GM19023 (cell line): ENCODE results near the gene CAMK1D.
"Not testable (repeated sequence)": the region's sequence is repeated elsewhere in the genome, so short reads cannot be mapped to it uniquely, and the experiment has no call there.

Source experiments
- ATAC-seq: cut with Tn5 transposase; IDR thresholded peaks from one replicate; pipeline ENCODE4 v1.9.1; 2021; ENCODE audit warnings: mild to moderate bottlenecking, moderate library complexity; ENCODE audit not compliant: unreplicated experiment

Gene CAMK1D

DNA sequence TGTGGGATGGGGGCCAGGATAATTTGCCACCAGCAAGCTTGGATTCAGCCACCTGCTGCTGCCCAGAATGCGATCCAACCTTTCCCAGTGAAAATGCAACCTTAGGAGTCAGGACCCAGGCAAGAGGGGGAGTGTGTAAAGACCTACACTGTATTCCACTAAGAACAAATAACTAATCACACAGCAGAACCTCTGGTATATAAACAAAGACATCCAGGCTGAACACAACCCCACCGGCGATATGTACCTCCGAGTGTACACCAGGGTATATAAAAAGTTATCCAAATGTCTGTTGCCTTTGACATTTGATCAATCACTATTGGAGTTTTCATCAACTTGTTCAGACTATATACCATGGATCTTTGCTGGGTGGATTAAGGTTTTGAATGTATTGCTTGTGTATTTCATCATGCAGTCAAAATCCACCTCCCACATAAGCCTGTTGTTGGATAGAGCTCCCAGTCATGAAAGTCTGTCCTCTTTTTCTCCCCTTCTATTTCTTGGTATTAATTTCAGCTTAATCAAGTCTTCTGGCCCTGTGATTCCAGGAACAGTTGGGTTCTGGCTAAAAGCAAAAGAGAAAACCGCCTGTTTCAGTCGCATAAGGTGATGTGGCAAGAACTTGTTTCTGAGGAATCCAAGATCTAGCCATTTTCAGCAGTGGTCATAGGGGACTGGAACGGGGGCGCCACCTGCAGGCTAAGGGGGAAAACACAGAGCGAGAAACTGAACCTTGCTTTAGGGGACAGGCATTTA is 361.4 kb downstream of the CAMK1D start:
- peak; percentile 73 for ATAC-seq

DNA sequence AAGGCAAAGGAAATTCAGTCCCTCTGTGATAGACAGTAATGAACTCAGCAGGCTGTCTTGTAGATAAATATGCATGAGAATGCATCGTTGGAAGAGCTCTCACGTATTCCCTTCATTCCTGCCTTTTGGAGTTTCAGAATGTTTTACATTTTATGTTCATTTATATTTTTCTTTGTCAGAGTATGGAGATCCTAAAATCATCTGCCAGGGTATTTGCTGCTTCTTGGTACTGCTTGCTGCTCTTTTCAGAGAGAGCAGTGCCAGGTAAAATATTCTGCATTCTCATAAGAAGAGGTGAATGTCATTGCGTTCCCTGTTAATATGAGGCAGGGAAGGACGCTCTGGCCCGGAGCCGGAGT is 362.0 kb downstream of the CAMK1D start:
- no peak for ATAC-seq

DNA sequence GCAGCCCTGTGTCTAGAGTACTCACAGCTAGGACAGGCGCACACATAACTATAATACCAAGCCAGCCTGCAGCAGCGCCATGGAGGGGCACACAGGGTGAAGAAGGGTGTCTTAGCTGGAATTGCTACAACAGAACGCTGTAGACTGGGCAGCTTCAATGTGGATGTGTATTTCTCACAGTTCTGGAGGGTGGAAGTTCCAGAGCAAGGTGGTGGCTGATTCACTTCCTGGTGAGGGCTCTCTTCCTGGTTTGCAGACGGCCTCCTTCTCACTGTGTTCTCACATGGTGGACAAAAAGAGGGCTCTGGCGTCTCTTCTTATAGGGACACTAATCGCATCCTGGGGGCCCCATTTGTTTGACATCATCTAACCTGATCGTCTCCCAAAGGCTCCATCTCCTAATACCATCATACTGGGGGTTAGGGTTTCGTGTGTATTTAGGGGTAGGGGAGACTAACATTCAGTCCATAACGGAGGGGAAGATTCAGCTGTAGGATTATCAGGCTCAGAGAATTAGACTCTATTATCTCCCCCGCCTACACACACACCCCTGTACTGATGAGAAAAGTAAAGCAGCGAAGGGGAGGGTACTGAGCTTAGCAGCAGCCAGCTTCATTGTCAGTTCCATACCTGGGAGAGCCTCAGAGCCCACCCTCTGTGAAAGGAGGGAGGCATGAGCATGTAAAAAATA is 363.1 kb downstream of the CAMK1D start:
- ATAC-seq: no peak

DNA sequence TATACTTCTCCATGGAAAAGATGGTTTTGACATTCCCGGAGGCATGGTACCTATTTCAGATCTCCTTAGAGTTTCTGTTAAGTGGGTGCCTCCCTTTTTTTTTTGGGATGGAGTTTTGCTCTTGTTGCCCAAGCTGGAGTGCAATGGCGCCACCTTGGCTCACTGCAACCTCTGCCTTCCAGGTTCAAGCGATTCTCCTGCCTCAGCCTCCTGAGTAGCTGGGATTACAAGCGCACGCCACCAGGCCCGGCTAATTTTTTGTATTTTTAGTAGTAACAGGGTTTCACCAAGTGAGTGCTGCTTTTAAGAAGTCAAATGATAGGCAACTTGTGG is 363.6 kb downstream of the CAMK1D start:
- ATAC-seq: not testable (repeated sequence)

DNA sequence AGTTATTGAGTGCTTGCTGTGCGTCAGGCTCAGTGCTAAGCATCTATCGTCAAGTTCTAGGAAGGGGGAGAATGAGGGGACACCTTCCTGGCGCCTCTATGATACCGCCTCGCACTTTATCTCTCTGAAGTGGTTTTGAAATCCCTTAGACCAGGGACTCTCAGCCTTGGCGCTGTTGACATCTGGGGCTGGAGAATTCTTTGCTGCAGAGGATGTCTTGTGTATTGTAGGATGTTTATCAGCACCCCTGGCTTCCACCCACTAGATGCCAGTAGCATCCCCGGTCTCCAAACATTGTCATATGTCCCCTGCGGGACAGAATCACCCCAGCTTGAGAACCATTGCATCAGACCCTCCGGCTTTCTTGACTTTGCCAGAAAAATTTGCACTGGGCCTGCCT is 366.7 kb downstream of the CAMK1D start:
- no peak for ATAC-seq

DNA sequence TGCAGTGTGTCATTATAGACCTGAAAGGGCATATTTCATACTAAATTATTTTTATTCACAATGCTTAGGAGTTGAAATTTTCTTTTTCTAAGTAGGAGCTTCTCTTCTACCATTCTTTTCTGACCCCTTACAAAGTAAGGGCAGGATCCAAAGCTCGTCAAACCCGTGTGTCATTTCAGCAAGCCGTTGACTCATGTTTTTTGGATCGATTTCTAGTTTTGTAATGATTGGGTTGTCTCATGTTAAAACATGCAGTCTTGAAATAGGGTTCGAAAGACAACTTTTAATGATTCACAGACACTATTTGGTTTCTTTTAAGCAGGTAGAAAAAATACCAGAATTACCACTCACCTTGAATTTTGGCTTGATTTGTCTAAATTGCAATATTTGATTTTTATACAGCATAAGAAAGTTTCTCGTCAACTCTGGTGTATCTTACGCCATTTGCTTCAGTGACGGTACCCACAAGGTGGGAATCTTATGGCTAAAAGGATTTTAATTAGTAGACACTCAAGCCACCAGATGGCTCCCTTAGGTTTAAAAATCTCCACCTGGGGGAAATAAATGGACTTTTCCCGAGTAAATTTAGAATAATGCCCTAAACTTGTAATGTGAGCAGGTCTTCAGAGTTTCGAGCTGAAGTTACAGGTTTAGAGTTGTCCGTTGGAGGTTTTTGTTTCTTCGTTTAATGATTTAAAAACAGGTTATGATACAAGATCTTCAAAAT is 368.8 kb downstream of the CAMK1D start:
- no peak for ATAC-seq

DNA sequence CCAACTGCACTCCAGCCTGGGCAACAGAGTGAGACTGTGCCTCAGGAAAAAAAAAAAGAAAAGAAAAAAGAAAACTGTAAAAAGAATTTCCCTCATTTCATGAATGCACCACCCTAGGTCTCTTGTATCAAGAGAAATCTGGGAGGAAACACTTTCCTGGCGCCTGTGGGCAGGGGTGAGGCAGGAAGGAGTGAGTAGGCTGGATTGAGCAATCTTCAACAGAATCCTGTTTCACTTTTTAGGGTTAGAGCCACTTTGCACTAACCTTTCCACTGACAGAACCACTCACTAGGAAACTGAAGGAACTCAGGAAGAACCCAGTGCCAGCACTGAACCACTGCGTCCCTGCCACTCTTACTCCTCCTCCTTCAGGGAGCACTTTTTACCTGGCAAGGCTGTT is 370.0 kb downstream of the CAMK1D start:
- no peak for ATAC-seq

DNA sequence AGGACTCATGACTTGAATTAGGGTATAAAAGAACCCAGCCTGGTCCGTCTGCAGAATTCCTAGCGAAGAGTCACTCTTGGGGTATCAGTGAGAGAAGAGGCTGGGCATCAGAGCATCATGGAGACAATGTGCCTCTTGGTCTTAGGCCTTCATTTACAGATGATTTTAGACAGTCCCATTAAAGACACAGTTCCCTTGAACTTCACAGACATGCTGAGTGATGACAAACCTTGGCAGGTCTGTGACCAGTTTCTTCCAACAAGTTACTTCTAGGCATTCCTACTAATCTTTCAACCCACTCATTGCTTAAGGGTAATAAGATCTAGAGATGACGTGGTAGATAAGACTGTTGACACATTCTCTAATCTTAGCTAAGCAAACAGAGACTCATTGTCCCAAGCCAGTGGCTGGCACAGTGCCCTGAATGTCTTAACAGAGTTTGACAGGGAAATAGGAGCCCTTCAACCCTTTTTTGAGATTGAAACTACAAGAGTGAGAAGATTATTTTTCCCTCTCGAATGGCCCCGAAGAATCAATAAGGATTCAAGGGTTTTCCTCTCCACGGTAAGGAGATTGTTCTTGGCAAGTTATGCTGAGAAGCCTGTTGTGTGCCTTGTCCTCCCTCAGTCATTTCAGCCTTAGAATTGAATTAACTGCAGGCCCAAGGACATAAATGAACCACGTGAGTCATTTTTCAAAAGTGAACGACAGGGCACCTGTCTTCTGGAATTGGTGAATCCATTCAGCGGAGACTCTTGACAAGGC is 371.1 kb downstream of the CAMK1D start:
- no peak for ATAC-seq

DNA sequence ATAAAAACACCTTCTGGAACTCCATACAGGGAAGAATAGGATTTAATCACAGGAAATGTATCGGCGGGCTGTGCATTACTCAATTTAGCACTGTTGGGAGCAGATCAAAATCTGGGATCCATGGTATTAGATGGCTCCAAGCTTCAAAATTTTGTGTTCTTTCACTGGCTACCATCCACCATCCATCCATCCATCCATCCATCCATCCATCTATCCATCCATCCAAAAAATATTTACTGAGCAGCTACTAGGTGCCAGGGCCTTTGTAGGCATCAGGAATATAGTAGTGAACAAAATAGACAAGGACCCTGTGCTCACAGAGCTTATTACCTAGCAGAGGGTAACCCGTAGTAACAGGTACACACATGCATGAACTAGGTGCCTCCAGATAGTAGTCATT is 372.0 kb downstream of the CAMK1D start:
- ATAC-seq: no peak

DNA sequence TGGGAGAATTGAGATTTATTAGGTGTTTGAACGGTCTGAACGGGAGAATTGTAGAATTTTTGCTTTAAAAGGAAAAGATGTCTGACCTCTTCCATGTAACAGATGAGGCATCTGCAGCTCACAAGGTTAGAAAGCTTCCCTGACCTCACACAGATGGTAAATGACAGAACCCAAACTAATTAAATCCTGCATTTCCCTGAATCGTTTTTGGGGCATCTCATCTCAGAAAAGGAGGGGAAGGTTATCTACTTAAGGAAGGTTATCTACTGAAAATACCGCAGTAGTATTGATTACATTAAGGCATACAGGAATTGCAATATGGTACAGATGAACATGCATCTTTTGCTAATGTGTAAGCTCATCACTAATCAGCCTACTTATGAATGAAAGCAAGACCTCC is 373.9 kb downstream of the CAMK1D start:
- ATAC-seq: no peak

DNA sequence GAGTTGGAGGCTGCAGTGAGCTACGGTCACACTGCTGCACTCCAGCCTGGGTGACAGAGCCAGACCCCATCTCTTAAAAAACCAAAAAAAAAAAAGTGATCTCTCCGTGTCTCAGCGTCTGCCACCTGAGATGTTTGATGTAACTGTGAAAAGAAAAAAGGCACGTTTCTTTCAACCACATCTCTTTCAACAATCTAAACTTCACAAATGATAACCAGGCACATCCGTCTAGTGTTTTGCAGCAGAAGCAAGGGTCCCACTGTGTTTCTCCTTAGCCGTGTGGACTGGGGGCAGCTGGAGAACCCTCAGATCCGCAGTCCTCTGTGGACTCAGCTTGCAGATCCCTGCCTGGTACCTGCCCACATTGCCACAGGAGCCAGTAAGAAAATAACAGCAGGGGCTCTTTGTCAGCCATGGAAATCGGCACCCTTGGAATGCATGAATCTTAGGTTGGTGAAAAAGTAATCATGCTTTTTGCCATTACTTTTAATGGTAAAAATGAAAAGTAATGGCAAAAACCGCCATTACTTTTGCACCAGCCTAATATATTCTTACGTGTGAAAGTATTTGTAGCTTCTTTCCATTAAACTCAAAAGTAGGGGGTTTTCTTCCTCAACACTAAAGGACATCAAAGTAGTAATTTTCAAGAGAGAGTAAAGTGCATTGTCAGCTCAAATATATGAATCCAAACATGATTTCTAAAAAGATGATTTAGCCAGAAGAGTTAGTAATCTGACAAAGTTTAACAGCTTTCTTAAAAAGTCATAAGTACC is 375.6 kb downstream of the CAMK1D start:
- ATAC-seq: no peak

DNA sequence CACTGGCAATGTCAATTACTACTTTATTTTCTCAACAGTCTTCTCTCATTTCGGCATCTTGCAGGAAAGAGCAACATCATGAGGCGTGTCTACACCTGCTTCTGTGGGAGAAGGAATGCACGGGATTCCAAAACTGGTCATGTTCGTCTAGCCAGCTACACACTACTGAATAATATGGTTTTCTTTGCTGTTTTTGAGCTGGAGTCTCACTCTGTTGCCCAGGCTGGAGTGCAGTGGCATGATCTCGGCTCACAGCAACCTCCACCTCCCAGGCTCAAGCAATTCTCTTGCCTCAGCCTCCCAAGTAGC is 376.2 kb downstream of the CAMK1D start:
- ATAC-seq: not testable (repeated sequence)

DNA sequence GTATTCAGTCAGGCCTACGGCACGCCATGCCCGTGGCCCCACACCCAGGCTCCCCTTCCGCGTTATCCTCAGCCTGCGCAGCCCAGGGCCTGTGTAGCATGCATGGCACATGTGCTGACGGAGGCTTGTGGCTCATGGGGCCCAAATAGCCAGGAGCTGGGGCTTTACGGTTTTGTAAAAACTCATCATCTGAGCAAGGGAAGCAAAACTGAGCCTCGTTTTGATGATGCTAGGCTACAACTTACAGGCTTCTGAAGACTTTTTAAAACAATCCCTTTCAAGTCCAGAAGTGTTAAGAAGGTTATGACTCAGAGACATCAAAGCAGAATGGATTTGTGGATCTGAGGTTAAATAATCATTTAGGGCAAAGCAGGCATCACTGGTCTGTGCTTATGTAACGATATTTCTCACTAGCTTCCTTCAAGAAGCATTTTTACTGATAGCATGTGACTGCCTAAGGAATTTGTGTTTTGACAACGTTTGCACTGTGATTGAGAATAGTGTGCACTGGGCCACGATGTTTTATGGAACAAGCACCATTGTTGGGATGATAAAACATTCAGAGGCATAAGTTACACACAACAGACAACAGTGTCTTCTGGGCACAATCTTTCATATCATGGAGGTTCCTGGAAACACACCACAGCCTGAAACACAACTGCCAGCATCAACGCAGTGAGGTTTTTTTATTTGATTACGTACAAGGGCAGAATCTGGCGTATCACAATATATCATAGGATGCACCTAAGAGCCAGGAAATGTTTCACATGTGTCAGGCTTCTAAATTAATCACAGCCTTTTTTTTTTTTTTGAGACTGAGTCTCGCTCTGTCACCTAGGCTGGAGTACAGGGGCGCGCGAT is 377.9 kb downstream of the CAMK1D start:
- no peak for ATAC-seq

DNA sequence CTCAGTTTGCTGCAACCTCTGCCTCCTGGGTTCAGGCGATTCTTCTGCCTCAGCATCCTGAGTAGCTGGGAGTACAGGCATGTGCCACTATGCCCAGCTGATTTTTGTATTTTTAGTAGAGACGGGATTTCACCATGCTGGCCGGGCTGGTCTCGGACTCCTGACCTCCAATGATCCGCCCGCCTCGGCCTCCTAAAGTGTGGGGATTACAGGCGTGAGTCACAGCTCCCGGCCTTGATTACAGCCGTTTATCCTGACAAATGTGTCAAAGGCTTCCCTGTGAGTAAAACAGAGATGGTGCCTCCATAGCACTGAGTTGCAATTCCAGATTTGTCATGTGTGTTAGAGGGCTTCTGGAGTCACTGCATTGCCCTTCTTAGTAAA is 378.5 kb downstream of the CAMK1D start:
- no peak for ATAC-seq

DNA sequence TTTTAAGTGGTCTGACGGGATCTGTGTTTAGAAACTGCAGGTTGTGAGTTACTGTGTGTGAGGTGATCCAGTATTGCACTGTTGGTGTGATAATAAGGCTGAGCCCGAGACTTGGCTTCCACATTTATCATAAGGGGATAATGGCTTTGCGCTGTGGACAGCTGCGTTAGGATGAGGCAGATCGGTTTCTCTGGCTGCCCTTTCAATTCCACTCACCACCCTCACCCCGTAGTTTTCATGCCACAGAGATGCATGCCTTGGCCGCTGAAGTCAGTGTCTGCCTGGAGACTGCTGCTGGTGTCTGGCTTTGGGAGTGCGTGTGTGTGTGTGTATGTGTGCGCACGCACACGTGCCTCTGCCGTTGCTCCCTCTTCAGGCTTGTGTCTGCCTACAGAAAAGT is 379.1 kb downstream of the CAMK1D start:
- ATAC-seq: no peak

DNA sequence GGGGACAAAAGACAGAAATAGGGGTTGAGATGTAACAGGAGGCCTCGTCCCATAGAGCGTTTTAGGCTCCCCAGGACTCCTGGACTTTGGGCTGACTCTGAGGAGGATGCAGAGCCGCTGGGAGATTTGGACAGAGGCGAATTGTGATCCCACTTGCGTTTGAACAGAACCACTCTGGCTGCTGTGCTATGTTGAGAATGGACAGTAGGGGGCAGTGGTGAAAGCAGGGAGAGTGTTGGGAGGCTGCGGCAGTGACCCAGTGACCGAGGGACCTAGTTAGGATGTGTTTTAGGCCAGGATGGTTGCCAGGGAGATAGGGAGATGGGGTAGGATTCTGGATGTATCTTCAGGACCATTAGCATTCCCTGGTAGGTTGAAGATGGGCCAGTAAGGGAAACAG is 380.5 kb downstream of the CAMK1D start:
- ATAC-seq: no peak

DNA sequence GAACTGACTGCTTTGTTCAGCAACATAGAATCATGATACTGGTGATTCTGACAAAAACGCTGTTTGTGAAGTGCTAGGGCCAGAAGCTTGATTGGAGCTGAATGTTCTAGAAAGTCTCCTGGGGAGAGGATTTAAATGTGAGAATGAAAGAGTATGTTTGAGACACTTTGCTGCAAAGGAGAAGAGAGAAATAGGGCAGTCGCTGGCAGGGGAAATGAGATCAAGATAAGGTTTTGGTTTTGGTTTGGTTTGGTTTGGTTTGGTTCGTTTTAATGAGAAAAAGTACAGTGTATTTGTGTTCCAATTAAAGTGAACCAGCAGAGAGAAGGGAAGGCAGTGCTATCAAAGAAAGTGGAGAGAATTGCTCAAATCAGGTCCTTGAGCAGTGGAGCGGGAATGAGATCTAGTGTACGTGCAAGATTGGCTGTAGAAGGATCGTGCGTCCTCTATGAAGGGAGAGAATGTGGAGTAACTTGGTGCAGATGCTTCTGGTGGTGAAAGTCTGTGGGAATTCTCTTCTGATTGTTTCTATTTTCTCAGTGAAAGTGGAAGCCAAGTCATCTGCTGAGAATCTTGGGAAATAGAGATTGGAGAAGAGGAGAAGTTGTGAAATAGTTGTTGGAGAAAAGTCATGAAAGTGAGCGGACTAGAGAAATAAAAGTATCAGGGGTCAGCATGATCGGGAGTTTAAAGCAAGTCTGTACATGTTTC is 381.6 kb downstream of the CAMK1D start:
- ATAC-seq: no peak

DNA sequence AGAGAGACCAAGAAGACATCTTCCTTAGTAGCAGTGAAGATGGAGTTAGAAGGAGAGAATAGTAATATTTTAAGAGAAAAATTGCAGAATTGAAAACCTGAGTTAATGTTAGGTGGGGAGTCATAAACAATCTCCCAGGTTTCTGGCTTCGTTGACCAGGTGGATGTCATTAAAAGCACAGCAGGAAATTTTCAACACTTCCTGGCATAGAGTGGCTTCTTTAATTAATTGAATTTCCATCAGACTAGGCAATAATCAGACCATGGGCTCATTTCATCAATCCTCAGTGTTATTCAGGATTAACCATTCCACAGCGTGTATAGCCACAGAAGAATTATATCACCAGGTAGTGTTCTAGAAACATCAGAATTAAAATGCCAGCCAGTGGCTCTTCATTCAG is 383.9 kb downstream of the CAMK1D start:
- ATAC-seq: no peak

DNA sequence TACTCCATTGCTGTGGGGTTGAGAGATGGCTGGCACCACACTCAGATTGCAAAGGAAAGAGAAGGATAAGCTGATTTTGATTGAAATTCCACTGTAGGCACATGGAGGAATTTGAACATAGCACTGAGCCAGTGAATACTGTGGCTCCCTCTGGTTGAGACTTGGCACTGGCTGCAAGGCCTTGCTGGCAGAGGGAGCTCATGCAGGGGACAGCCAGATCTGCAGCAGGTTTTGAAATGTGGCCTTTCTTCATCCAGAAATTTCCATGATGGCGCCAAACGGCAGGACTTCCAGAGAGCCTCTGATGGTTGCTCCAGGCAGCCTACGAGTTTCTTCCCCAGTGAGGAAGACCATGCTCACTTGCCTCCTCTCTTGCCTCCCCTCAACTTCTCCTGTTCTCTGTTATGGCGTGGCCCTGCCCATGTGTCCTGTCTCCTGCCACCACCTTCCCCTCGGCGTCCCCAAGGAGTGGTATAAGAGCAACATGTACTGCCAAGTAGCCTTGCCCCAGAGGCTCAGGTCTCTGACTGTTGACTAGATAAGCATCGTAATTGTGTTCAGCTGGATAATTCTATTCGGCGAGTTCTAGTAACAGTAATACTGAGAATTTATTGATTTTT is 386.6 kb downstream of the CAMK1D start:
- ATAC-seq: no peak
